ENCODE results near the gene USP22.

The USP22 gene

DNA sequence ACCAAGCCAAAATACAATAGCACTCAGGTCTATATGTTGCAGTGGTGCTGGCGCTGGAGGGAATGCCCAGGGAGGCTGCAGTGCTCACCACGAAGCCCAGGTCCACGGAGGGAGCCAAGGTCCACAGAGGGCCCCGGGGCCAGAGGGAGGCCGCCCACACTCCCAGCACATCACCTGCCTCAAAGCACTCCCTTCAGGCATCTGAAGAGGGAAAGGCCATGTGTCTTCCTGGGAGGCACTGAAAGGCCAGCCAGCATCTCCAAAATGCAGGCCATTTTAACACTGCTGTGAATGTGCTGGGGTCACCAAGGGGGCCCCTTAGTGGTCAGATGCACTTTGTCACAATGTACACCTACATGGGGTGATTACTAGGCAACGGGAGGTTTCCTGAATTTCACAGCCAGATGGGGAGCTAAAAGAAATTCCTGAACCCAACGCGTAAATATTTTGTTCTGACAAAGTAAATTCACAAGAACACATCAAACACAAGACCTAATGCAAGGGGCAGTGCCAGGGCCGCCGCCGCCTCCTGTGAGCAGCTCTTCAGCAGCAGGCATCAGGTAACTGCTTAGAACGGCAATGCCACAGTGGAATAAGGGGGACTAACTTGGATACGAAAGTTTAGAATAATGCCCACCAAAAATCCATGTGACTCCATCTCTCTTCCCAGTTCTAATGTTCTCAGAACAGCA lies 42.8 kb downstream of the USP22 start:
- no peak for DNase-seq

DNA sequence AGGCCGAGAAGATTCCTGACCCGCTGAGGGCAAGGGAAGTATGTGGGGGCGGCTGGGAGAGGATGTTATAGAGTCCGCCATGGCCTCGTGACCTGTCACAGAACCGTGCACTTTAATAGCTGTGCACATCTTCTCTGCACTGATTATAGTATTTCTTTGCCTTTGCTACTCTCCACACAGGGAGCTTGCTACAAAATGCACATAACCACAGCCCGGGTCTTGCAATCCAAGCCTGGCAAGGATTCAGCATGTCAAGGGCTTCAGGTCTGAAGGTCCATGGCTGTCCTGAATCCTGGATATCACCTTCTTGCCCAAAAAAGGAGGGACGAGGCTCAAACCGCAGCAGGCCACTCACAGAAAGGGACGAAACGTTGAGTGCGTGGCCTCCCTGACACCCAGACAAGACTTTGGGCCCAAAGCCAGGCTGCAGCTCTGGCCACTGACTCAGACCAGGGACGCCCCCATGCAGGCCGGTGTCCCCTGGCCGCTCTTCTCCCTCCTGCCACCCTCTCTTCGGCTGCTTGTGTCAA lies 43.7 kb downstream of the USP22 start:
- DNase-seq = no peak

DNA sequence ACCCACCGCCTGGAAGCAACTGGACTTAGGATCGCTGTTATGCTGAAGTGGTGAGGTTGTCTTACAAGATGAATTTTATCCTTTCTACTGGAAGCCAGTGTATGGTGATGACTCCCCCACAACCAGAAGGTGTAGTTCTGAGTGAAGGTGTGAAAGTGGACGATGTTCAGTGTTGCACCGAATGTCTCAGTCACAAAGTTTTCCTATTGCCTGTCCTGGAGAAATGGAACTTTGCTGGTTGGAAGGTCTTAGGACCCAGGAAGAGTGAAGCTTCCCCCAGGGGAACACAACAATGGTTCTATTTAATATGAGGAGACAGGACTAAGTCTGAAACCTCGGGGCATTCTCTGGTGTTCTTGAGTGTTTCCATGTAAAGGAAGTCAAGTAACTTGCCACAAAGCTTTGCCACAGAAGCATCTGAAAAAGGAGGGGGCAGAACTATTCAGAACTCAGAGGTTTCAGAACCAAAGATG lies 44.2 kb downstream of the USP22 start:
- DNase-seq = no peak

DNA sequence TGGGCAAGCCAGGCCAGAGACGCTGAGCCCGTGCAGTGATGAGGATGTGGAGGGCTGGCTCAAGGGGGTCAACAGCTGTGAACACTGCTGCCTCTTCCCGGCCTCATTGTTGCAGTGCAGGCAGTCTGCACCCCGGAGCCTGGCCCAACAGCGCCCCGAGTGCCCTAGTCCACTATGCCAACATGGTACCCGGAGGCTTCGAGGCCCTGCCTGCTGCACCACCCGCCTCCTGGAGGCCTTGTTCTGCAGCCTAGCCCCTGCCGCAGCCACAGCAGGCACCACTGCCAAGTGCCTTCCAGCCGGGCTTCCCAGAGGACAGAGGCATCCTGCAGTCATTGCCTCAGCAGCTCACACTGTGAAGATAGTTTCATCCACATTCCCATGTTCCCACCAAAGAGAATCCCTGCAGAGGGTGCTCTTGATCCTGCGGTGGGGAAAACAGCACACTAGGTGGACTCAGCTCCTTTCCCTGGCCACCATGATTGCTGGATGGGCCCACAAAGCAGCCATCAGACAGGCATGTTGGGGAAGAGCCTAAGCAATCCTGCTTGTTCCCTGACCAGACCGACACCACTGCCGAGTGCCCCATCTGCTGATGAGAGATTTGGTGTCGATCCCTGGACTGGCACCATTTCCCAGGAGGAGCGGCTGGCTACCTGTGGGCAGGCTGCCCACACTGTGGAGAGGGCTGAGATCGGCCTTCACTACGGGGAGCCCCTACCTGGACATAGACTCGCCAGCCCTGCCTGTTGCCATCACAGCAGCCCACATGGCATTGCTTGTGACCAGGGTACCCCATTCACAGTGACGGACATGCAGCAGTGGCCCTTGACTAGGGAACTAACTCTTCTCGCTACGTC lies 44.9 kb downstream of the USP22 start:
- DNase-seq = no peak

DNA sequence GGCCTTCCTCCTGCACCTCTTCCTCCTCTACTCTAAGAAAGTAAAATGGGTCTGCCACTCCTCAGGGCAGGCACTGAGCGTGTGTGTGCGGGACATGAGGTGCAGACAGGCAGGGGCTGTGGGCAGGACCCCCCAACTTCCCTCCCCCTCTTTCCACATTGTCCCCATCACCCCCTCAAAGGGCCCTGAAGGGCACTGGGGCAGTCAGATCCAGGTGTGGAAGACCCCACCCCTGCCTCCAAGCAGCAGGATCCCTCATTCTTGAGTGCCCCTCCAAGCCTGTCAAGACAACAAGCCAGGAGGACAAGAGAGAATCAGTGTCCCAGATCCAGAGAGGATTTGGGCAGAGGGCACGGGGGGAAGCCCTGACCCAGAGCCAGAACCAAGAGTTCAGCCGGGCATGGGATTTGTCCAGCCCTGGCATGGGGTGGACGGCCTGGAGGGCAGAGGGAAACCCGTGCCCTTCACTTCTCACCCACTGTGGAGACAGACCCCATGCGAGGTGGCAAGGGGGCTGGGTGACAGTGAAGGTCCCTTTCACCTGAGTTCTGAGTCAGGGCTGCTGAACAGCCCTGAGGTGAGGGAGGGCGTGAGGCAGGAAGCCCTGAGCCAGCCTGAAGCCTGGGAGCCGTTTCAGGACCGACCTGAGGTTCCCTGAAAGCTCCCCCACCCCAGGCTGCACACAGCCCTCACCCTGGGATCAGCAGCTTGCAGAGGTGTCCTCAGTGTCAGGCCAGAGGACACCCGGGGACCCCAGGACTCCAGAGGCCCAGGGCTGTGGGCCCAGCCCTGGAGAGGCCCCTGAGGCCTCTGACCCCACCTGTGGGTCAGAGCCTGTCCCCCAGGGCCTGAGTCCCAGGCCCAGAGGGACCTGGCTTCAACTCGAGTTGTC lies 45.8 kb downstream of the USP22 start:
- DNase-seq = no peak

DNA sequence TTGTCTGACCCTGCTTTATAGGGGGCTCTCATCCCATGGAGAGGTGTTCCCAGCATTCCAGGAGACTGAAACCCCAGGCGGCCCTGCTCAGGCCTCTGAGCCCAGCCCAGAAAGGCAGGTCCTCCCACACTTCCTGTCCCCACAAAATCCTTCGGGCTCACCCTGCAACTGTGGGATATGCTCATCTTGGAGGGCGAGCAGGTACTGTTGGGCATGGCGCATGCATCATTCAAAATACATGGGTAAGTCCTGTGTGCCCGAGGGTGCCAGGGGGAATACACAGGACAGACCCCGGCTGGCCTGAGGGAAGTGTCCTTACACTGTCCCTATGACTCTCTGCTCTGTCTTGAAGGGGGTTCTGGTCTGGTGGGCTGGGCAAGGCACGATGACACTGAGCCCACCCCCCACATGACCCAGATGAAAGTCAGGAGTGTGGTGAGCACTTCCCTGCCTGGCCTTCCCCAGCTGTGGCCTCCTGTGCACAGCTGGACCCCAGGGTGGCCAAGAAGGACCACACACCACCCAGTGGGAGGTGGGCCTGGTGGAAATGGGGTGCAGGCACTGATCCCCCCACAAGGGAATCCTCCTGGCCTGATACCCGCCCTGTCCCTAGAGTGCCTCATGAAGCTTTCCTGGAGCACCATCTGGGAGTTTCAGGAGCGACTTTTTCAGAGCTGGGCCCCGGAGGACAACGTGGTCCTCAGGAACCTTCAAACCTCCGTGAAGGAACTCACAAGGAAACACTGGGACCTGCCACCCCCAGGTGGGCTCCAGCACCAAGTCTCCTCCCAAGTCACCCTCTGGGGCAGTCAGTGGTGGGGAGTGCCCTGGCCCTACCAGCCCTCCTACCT lies 46.7 kb downstream of the USP22 start:
- no peak for DNase-seq

DNA sequence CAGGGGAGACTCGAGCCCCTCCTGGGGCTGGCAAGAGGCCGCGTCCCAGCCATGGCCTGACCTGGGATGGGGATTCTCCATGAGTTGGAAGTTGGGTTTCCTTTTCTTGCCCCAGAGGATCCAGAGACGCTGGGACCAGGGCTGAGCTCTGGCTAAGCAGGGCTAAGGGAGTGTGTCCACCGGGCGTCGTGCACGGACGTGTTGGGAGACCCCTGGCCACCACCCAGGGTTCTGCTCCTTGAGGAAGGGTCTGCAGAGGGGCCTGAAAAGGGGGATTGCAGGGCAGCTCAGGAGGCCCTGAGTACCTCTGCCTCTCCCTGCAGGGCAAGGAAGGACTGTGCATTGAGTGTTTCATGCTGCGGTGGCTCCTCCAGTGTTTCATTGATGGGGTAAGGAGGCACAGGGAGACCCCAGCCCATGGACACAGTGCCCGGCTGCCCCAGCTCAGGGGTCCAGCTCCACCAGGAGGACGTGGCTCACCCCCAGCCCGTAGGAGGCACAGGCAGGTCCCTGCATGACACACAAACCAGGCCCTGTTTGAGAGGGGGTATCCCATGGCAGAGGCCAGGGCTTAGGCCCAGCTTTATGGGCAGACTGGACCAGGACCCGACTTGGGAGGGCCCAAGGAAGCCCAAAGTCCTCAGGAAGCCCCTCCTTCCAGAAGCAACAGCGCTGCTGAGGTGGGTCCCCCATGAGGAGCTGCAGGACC lies 47.5 kb downstream of the USP22 start:
- DNase-seq = no peak

DNA sequence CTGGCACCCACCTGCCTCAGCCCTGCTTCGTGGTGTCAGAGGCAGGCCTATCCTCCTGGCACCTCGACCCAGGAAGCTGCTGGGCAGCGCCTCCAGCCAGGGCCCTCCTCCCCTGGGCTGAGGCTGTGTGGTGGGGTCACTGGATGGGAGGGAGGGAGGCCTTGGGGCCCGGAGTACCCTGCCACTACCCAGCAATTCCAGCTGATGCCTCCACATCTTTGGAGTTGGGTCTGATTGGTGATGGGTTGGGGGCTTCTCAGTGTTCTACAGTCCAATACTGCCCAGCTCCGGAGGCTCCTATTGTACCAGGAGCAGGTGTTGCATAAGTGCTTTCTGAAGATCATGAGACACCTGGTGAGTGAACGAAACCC lies 48.0 kb downstream of the USP22 start:
- no peak for DNase-seq

DNA sequence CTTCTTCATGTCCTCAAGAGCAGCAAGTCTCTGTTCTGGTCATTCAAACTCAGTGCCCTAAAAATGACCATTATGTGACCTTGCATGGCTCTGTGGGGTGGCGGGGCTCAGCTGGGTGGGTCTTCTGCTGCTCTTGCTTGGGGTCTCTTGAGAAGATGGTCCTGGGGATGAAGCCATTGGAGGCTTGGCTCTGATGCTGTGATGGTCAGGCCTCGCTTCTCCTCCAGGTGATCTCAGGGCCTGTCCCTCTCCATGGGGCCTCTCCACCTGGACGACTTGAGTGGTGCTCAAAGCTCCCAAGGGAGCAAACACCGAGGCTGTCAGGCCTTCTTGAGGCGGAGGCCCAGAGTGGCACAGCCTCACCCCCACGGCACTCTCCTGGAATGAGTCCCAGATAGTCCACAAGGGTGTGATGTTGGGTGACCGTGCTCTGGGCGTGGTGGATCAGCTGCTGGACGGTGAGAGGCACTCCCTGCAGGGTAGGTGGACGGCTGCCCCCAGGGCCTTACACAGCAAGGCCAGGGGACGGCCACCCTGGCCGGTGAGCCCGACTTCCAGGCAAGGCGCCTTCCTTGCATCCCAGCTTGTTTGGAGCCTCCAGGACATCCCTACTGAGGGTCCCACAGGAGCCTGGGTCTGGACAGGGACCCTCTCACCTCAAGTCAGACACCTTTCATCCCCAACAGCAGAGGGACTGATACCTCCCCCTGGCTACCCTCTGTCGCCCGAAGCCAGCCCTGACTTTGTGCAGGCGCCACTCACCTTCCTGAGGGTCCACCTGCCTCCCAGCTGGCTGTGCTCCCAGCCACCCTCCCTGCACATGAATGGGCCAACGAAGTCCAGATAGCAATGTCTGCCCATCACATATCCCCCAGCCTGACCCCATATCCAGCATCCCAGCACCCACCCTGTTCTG lies 48.7 kb downstream of the USP22 start:
- no peak for DNase-seq

DNA sequence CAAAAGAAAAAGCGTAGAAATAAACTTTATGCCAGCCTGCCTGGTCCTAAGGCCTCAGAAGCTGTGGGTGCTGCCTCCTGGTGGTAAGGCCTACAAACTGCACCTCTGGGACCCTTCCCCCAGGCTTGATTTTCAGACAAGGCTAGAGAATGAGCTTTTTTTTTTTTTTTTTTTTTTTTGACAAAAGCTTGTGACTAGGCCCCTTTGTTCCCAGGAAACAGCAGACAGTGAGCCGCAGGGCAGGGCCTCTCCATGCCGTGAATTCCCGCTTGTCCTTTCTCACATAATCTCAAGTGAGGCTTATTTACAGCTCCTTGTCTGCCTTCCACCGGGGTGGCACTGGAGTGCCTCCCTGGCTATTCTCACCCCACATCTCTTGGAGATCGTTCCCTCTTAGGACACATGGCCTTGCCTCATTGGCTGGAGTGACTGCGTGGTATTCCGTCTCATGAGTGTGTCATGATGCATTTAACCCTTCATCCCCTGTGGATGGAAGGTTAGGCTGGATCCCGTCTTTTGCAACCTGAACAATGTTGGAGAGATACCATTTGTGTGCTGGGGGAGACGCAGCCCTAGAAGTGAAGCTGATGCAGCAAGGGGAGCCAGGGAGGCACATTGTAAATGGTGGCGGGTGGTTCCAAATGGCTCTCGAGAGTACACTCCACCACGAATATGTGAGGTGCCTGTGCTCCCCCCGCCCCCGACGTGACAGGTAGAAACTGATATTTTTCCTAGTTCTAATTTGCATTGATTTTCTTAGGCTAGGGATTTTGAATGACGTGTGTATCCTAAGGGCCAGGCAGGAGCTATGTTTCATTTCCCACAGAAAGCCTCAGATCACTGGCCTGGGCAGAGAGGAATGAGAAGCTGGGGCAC lies 49.6 kb downstream of the USP22 start:
- no peak for DNase-seq

DNA sequence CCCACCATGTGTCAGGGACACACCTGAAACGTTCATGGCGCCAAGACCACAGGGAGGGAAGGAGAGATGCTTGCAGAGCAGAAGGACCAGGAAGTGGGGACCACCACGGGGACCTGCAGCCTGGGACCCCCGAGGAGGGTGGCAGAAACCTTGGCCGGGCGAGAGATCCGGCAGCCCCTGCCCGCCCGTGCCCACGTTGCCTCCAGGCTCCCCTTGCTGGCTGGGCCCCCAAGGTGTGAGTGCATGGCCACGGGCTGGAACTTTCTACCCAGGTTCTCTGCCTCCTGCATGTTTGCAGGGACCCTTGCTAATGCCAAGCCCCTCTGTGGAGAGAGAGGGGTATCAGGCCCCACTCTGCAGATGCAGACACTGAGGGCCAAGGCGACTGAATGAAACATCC lies 50.4 kb downstream of the USP22 start:
- no peak for DNase-seq

DNA sequence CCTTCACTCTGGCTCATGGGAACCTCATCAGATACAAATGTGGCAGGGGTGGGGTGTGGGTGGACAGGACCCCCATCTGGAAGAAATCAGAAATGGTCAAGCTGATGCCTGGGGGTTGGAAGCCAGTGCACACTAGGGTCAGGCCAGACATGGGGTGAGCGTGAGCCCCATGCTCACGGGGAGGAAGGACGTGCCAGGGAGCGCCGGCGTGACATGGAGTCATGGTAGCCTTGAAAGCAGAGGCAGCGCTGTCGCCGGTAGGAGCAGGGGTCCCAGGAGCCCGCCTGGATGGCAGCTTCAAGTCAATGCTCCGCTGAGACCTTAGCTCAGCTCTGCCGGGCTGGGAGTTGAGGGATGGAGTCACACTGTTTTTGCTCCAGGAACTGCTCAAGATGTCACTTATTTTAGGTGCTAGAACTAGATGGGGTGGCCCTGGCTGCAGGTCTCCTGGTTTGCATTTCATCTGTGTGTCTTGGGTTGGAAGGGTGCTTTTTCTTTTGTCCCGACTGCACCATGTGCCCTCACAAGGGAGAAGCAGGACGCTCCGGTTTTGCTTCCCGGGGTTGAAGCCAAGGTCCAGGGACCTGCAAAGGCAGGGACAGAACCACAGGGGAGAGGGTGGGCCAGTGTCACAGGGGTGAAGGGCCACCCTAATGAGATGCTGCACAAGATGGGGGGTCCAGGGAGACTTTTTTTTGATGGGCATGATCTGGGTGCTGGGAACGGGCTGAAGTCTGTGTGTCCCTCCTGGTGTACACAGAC lies 51.4 kb downstream of the USP22 start:
- DNase-seq = no peak

DNA sequence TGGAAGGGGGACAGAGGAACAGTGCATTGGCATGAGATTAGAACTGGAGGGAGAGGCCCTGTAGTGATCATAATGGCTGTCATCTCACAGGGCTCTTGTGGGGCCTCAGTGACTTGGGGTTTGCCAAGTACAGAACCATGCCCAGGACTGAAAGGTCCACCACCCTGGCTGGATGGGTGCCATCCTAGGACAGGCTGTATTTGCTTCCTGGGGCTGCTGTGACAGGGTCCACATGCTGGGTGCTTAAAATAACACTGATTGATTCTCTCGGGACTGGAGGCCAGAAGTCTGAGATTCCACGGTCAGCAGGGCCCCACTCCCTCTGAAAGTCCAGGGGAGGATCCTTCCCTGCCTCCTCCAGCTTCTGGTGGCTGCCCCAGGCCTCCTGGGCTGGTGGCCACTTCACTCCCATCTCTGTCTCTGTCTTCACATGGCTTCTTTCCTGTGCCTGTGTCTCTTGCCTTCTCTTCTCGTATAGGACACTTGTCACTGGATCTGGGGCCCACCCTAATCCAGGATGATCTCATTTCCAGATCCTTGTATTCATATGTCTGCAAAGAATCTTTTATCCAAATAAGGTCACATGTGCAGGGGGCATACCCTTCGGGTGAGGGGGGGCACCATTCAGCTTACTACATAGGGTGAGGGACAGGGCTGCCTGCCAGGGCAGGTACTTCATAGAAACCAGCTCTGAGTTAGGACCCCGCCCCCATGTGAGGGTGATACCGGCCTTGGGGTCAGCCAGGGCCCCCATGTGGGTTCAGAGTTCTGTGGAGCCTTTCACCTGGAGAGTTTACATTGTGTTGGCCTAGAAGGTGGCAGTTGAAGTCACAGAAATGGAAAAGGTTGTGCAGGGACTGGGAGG lies 52.6 kb downstream of the USP22 start:
- no peak for DNase-seq

DNA sequence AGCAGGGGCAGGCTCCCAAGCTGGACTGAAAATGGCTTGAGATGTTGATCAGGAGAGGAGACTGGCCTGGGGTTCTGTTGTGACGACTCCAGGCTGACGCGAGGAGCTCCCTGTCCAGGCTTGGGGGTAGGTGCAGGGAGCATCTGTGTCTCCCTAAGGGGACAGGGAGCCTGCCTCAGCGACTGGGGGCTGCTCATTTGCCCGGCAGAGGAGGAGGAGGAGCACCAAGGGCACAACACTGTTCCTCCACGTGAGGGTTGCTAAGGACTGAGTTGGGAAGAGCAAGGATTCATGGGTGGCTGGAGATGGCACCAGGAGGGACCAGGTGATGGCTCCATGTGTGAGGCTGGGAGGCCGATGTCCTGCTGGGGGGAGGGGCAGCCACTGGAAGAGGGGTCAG lies 53.3 kb downstream of the USP22 start:
- DNase-seq = no peak

DNA sequence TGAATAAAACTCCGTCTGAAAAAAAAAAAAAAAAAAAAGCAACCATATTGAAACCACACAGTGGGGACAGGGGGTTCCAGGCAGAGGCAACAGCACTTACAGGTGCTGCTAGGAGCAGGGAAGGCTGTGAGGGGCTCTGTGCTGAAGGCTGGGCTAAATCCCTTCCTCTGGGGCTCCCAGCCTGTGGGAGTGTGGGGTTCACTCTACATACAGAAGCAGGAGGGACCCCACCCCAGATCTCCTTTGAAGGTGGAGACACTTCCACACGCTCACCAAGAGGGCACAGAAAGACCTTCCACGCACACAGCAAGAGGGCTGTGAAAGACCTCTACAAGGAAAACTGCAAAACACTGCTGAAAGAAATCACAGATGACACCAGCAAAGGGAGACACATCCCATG lies 53.9 kb downstream of the USP22 start:
- no peak for DNase-seq

DNA sequence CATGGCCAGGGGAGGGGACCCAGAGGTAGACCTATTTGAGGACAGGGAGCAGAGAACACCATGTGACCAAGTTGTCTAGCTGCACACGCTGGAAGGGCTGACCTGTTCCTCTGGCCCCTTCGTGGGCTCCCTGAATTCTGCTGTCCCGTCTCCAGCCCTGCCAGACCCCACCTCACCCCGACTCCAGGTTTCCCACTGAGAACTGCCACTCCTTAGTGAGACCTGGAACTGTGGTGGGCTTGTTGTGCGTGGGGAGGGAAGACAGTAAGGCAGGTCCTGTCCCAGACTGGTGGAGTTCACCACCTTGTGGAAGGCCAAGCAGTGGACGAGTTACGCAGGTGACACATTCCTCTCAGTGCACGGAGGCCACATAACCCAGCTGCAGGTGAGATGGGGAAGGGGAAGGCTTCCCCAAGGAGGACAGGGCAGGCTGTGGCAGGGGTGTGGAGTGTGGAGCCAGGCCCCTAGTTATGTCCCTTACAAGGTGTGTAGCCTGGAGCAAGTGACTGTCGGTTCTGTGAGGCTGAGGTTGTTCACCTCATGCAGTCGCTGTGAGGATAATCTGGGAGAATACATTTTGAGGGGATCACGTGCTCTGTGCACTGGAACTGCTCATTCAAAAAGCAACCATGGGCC lies 54.7 kb downstream of the USP22 start:
- no peak for DNase-seq

DNA sequence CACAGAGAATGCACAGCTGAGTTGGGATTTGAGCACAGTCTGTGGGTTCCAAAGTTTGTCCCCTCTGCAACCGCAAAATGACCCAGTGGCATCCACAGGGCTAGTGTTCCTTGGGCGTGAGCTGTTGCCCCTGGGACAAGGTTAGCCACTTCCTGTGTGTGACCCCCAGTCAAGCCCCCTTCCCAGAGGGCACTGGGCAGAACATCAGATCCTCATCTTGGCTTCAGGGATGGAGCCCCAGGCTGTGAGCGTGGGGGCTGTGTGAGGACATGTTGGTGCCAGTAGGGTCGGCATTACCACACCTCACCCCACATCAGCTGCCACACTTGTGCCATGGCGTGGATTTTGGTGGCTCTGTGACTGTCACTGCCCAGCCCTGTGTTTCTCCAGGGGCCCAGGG lies 55.3 kb downstream of the USP22 start:
- no peak for DNase-seq
